Liver (tissue), 9 donors: ENCODE results near the gene SEMA4C. TPM values are rescaled to one million over a fixed set of nuclear protein-coding genes. Genes with fewer than 3 reads are reported as not detected.

Experiments
- DNase-seq: peaks from one replicate; pipeline ENCODE4 v3.0.0-alpha.2; 2017; ENCODE audit warnings: low spot score
- H3K27ac ChIP-seq, 2 donors: one replicate each; pipeline ENCODE4 v1.7.0; 2013; ENCODE audit warnings: inconsistent platforms in 2 of 2, low read length in 2 of 2, control low read depth in 1 of 2, low read depth in 1 of 2, mild to moderate bottlenecking in 1 of 2
- H3K27me3 ChIP-seq, 4 donors: one replicate each; pipeline versions ENCODE4 v1.6.1 to v1.7.0; 2013; ENCODE audit warnings: low read length in 3 of 4, inconsistent platforms in 1 of 4, mild to moderate bottlenecking in 1 of 4, moderate library complexity in 1 of 4; ENCODE audit not compliant: control insufficient read depth in 4 of 4, insufficient read depth in 4 of 4
- H3K36me3 ChIP-seq, 4 donors: one replicate each; pipeline versions ENCODE4 v1.6.1 to v1.7.0; 2013; ENCODE audit warnings: low read length in 3 of 4, mild to moderate bottlenecking in 3 of 4, low read depth in 1 of 4, moderate library complexity in 1 of 4; ENCODE audit not compliant: control insufficient read depth in 4 of 4, insufficient read depth in 3 of 4
- H3K4me1 ChIP-seq, 4 donors: one replicate each; pipeline versions ENCODE4 v1.6.1 to v1.7.0; 2013; ENCODE audit warnings: low read length in 3 of 4, mild to moderate bottlenecking in 3 of 4, moderate library complexity in 1 of 4; ENCODE audit not compliant: control insufficient read depth in 4 of 4, insufficient read depth in 4 of 4
- H3K4me3 ChIP-seq, 3 donors: one replicate each; pipeline versions ENCODE4 v1.6.1 to v1.7.0; 2013; ENCODE audit warnings: low read length in 3 of 3, control low read depth in 1 of 3, low read depth in 1 of 3, mild to moderate bottlenecking in 1 of 3
- H3K9ac ChIP-seq, 2 donors: one replicate each; pipeline ENCODE4 v1.7.0; 2013; ENCODE audit warnings: low read length in 2 of 2, mild to moderate bottlenecking in 2 of 2, moderate library complexity in 2 of 2, control low read depth in 1 of 2, low read depth in 1 of 2
- H3K9me3 ChIP-seq, 4 donors: one replicate each; pipeline versions ENCODE4 v1.6.1 to v1.7.0; 2013; ENCODE audit warnings: low read length in 3 of 4; ENCODE audit not compliant: control insufficient read depth in 4 of 4
- ATF3 ChIP-seq: IDR thresholded peaks from 2 replicates; pipeline ENCODE4 v1.6.1; 2016; ENCODE audit warnings: antibody characterized with exemption
- EGR1 ChIP-seq, 2 donors: IDR thresholded peaks; 2 replicates each; pipeline ENCODE4 v1.6.1; 2016 to 2018; ENCODE audit warnings: antibody characterized with exemption in 2 of 2, low read depth in 2 of 2
- FOXA1 ChIP-seq: IDR thresholded peaks from 2 replicates; pipeline ENCODE4 v1.6.1; 2016; ENCODE audit warnings: antibody characterized with exemption
- FOXA2 ChIP-seq: IDR thresholded peaks from 2 replicates; pipeline ENCODE4 v1.6.1; 2016; ENCODE audit warnings: antibody characterized with exemption
- GABPA ChIP-seq, 2 donors: IDR thresholded peaks in 1 of 2; conservative IDR thresholded peaks in 1 of 2; 2 replicates each; pipeline ENCODE4 v1.6.1; 2016; ENCODE audit warnings: antibody characterized with exemption in 2 of 2, mild to moderate bottlenecking in 1 of 2, moderate library complexity in 1 of 2
- HNF4A ChIP-seq, 2 donors: conservative IDR thresholded peaks; 2 replicates each; pipeline ENCODE4 v1.6.1; 2016; ENCODE audit warnings: antibody characterized with exemption in 2 of 2, mild to moderate bottlenecking in 2 of 2
- HNF4G ChIP-seq: IDR thresholded peaks from 2 replicates; pipeline ENCODE4 v1.6.1; 2016; ENCODE audit warnings: antibody characterized with exemption
- JUND ChIP-seq, 2 donors: IDR thresholded peaks; 2 replicates each; pipeline ENCODE4 v1.6.1; 2016; ENCODE audit warnings: antibody characterized with exemption in 2 of 2
- NR2F2 ChIP-seq: IDR thresholded peaks from 2 replicates; pipeline ENCODE4 v1.6.1; 2016; ENCODE audit warnings: antibody characterized with exemption
- RAD21 ChIP-seq, 2 donors: IDR thresholded peaks; 2 replicates each; pipeline ENCODE4 v1.6.1; 2016; ENCODE audit warnings: antibody characterized with exemption in 2 of 2, mild to moderate bottlenecking in 2 of 2
- REST ChIP-seq: IDR thresholded peaks from 2 replicates; pipeline ENCODE4 v1.6.1; 2016; ENCODE audit warnings: antibody characterized with exemption, mild to moderate bottlenecking
- RXRA ChIP-seq, 2 donors: IDR thresholded peaks; 2 replicates each; pipeline ENCODE4 v1.6.1; 2017 to 2018; ENCODE audit warnings: antibody characterized with exemption in 2 of 2, mild to moderate bottlenecking in 1 of 2
- SP1 ChIP-seq: IDR thresholded peaks from 2 replicates; pipeline ENCODE4 v1.6.1; 2018; ENCODE audit warnings: antibody characterized with exemption, mild to moderate bottlenecking
- TAF1 ChIP-seq: conservative IDR thresholded peaks from 2 replicates; pipeline ENCODE4 v1.6.1; 2016; ENCODE audit warnings: antibody characterized with exemption, mild to moderate bottlenecking
- YY1 ChIP-seq: IDR thresholded peaks from 2 replicates; pipeline ENCODE4 v1.6.1; 2016; ENCODE audit warnings: antibody characterized with exemption, mild to moderate bottlenecking
- ZBTB33 ChIP-seq: IDR thresholded peaks from 2 replicates; pipeline ENCODE4 v1.6.1; 2016; ENCODE audit warnings: antibody characterized with exemption
- WGBS: extraction: QIAGEN DNeasy Blood & Tissue Kit; methylation state at CpG from one replicate; pipeline ENCODE4 v1.1.7; 2013; 5-methylcytosine and 5-hydroxymethylcytosine counted together
- polyA plus RNA-seq, 2 donors: library from polyadenylated mRNA; stranded (reverse) in 1 of 2; unstranded in 1 of 2; fragments of 200-250 nt in 1 of 2; fragments of >200 nt in 1 of 2; fragmentation: Nextera tagmentation in 1 of 2; extraction: Ambion mirVana in 1 of 2; gene quantifications; one replicate each; pipeline versions ENCODE4 v1.2.1 to v1.2.3, GENCODE V29; 2013 to 2015
- total RNA-seq, 2 donors: library from RNA; depleted of rRNA; stranded (reverse); fragments of >200 nt; gene quantifications; one replicate each; pipeline ENCODE4 v1.2.3, GENCODE V29; 2014
- TF ChIP-seq, protein P1 (sequence below): fragments of 150-350 bp; IDR thresholded peaks from 2 replicates; pipeline ENCODE4 v1.5.1; 2017; ENCODE audit warnings: improper control_type of control experiment, low read depth, low read length; ENCODE audit not compliant: missing input control
- TF ChIP-seq, protein P2 (sequence below): IDR thresholded peaks from 2 replicates; pipeline ENCODE4 v1.6.1; 2016; ENCODE audit warnings: antibody characterized with exemption
- donor health status: healthy.
- donor health status: healthy.
- donor health status: healthy.
- donor health status: healthy.
- donor health status: healthy.

Gene SEMA4C
- total and polyA plus RNA-seq, 4 donors, result 3.7 to 23.2 (median 13.2) TPM

- Histone ChIP-seq H3K4me1 (peaks cover 22 to 72% (median 62%) of the 10 kb centered on the region in 4 donors), H3K27me3 (no peaks in the 10 kb centered on the region), H3K9ac (no peak overlapping the region), H3K9me3 (no peaks in the 10 kb centered on the region), H3K4me3 (peak overlapping the region in 1 of 3 donors; percentile 6), H3K27ac (peak overlapping the region in 1 of 2 donors; percentile 9), H3K36me3 (peaks cover under 1 to 8% (median 2%) of the 10 kb centered on the region in 4 donors)
- no peak for TF ChIP-seq YY1
- no peak for DNase-seq
- 70% methylated on average over 12 of the region's 12 CpGs for WGBS
These were observed 49.9 kb downstream of the SEMA4C start for GRCh38 chr2:96819876-96820511.

DNA sequence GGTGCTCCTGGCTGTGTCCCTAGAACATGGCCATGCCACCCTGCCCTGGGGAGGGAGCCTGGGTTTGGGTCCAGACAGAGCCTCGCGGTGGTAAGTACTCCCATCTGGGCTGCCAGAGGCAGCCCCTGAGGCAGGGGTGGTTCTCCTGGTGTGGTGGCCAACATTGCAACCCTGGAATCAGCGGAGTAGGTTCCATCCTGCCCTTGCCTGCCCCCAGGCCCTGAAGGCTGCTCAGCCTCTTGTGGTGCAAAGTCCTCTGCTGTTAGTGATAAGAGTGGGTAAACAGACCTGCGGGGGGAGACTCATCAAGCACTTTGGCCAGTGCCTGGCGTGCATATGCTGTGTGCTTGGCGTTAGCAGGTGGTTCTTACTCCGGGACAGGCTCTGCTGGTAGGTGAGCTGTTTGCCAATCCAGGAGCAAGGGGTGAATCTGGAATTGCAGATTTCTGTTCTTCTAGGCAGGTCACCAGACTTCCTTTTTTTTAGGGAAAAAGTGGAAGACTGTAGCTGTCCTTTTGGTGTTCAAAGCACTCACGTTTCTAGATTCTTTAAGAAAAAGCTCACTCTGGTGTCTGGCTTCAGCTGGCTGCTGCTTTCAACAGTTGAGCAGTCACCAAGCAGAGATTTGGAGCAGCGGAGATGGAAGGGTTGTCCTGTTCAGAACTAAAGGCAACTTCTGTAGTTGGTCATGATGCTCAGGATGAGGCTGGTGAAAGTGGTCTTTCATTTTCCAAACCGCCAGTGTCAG, 50.6 kb downstream of the SEMA4C start:
- Histone ChIP-seq H3K4me3 (peak overlapping the region in 2 of 3 donors; percentile 3 to 29), H3K9me3 (no peaks in the 10 kb centered on the region), H3K27me3 (no peaks in the 10 kb centered on the region), H3K36me3 (peaks cover 0 to 8% (median under 1%) of the 10 kb centered on the region in 4 donors), H3K9ac (no peak overlapping the region), H3K4me1 (peaks cover 22 to 73% (median 64%) of the 10 kb centered on the region in 4 donors), H3K27ac (peak overlapping the region; percentile 4 to 9)
- WGBS, result 35% methylated on average over 10 of the region's 10 CpGs
- peak; percentile 64 for DNase-seq
- TF ChIP-seq TAF1 (peak; percentile 74), EGR1 (IDR thresholded peaks at IDR 0.05; ENCODE audit: low read depth in 2 of 2) (peak in 1 of 2 donors; percentile 73), SP1 (peak; percentile 94), JUND (IDR thresholded peaks at IDR 0.05) (peak; percentile 82 to 95), ATF3 (no peak), GABPA (IDR thresholded peaks at IDR 0.05 in 1 of 2, conservative IDR thresholded peaks at IDR 0.05 in 1 of 2) (no peak), FOXA1 (peak; percentile 89), NR2F2 (peak; percentile 35), YY1 (peak; percentile 88), REST (peak; percentile 82), ZBTB33 (peak; percentile 90), RAD21 (IDR thresholded peaks at IDR 0.05) (peak; percentile 54 to 71), RXRA (IDR thresholded peaks at IDR 0.05) (peak; percentile 93 to 96), HNF4G (peak; percentile 98), FOXA2 (peak; percentile 78), HNF4A (conservative IDR thresholded peaks at IDR 0.05) (peak; percentile 96)
- TF ChIP-seq, protein P1, sequence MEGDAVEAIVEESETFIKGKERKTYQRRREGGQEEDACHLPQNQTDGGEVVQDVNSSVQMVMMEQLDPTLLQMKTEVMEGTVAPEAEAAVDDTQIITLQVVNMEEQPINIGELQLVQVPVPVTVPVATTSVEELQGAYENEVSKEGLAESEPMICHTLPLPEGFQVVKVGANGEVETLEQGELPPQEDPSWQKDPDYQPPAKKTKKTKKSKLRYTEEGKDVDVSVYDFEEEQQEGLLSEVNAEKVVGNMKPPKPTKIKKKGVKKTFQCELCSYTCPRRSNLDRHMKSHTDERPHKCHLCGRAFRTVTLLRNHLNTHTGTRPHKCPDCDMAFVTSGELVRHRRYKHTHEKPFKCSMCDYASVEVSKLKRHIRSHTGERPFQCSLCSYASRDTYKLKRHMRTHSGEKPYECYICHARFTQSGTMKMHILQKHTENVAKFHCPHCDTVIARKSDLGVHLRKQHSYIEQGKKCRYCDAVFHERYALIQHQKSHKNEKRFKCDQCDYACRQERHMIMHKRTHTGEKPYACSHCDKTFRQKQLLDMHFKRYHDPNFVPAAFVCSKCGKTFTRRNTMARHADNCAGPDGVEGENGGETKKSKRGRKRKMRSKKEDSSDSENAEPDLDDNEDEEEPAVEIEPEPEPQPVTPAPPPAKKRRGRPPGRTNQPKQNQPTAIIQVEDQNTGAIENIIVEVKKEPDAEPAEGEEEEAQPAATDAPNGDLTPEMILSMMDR, result no peak
- TF ChIP-seq, protein P2, sequence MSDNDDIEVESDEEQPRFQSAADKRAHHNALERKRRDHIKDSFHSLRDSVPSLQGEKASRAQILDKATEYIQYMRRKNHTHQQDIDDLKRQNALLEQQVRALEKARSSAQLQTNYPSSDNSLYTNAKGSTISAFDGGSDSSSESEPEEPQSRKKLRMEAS, result peak; percentile 97
